ENCODE results near the gene MEX3A.

GRCh38 chr1:156086256-156086662 lies 4.0 kb upstream of the MEX3A start:
- TF ChIP-seq POLR2A (IDR thresholded peaks at IDR 0.05) = no peak
- TF ChIP-seq, protein P1, sequence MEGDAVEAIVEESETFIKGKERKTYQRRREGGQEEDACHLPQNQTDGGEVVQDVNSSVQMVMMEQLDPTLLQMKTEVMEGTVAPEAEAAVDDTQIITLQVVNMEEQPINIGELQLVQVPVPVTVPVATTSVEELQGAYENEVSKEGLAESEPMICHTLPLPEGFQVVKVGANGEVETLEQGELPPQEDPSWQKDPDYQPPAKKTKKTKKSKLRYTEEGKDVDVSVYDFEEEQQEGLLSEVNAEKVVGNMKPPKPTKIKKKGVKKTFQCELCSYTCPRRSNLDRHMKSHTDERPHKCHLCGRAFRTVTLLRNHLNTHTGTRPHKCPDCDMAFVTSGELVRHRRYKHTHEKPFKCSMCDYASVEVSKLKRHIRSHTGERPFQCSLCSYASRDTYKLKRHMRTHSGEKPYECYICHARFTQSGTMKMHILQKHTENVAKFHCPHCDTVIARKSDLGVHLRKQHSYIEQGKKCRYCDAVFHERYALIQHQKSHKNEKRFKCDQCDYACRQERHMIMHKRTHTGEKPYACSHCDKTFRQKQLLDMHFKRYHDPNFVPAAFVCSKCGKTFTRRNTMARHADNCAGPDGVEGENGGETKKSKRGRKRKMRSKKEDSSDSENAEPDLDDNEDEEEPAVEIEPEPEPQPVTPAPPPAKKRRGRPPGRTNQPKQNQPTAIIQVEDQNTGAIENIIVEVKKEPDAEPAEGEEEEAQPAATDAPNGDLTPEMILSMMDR (IDR thresholded peaks at IDR 0.05) = no peak

Measured in esophagus squamous epithelium (tissue), 4 donors.